Measurements from ENCODE around the gene DPEP1.

DNA sequence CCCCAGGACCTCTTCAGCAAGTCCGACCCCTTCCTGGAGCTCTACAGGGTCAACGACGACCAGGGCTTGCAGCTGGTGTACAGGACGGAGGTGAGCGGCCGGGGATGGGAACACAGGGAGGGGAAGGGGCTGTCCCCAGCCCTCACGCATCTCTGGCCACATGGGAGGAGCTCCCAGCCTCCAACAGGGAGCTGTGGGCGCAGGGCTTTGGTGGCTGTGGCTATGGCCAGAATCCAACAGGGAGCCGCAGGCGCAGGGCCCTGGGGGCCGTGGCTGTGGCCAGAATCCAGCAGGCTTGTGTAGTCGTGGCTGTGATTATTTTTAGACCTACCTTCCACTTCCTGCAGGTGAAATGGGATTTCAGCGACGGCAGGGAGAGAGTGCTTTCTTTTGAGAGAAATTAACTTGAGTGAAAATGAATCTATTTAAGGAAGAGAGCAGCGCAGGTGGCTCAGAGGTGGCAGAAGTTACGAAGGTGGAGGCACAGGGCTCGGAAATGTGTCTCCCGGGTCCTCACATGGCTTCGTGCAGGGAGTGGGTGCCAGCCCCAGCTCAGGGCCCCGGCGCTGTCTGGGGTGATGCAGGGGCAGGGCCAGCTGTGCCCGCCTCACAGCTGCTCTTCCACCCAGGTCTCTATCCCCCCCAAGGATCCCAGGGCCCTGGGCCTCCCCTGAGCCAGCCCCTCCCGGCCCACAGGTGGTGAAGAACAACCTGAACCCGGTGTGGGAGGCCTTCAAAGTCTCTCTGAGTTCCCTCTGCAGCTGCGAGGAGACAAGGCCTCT, 28.5 kb upstream of the DPEP1 start:
- TF ChIP-seq, protein P1, sequence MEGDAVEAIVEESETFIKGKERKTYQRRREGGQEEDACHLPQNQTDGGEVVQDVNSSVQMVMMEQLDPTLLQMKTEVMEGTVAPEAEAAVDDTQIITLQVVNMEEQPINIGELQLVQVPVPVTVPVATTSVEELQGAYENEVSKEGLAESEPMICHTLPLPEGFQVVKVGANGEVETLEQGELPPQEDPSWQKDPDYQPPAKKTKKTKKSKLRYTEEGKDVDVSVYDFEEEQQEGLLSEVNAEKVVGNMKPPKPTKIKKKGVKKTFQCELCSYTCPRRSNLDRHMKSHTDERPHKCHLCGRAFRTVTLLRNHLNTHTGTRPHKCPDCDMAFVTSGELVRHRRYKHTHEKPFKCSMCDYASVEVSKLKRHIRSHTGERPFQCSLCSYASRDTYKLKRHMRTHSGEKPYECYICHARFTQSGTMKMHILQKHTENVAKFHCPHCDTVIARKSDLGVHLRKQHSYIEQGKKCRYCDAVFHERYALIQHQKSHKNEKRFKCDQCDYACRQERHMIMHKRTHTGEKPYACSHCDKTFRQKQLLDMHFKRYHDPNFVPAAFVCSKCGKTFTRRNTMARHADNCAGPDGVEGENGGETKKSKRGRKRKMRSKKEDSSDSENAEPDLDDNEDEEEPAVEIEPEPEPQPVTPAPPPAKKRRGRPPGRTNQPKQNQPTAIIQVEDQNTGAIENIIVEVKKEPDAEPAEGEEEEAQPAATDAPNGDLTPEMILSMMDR (IDR thresholded peaks at IDR 0.05; ENCODE audit: low read length), result no peak
- TF ChIP-seq EZH2 (optimal IDR thresholded peaks at IDR 0.05; ENCODE audit: low read depth, low read length), result no peak

Data from MM.1S (cell line).